Activated CD4-positive, alpha-beta memory T cell treated with anti-CD3 and anti-CD28 coated beads for 36 hours (primary cell): ENCODE measurements around the gene TARBP1. TPM values are rescaled to one million over a fixed set of nuclear protein-coding genes. Genes with fewer than 3 reads are reported as not detected.

Experiments
- CTCF ChIA-PET: fragments of 350-600 bp; sonication (Branson Sonifier 250); formaldehyde crosslinking; loops from one replicate; lab custom pipeline; 2021; ENCODE audit warnings: antibody characterized with exemption, inconsistent platforms; lab: Charles Lee
- POLR2A ChIA-PET: fragments of 350-600 bp; sonication (Branson Sonifier 250); formaldehyde crosslinking; loops from one replicate; lab custom pipeline; 2021; ENCODE audit warnings: antibody characterized with exemption; lab: Charles Lee
- DNase-seq: peaks from one replicate; pipeline ENCODE4 v3.0.0-alpha.2; 2020
- H3K27ac Mint-ChIP-seq: one replicate; pipeline ENCODE4 v1.8.0; 2021; ENCODE audit warnings: mixed read lengths
- H3K27me3 Mint-ChIP-seq: one replicate; pipeline ENCODE4 v1.8.0; 2021; ENCODE audit warnings: mixed read lengths
- H3K36me3 Mint-ChIP-seq: one replicate; pipeline ENCODE4 v1.8.0; 2021; ENCODE audit warnings: mixed read lengths
- H3K4me1 Mint-ChIP-seq: one replicate; pipeline ENCODE4 v1.8.0; 2021; ENCODE audit warnings: low read depth, mixed read lengths
- H3K4me3 Mint-ChIP-seq: one replicate; pipeline ENCODE4 v1.8.0; 2021; ENCODE audit warnings: mild to moderate bottlenecking, mixed read lengths
- H3K9me3 Mint-ChIP-seq: one replicate; pipeline ENCODE4 v1.8.0; 2021; ENCODE audit warnings: mixed read lengths
- intact Hi-C: fragments of 100-400 bp; cut with micrococcal nuclease; formaldehyde crosslinking; loops from one replicate; pipeline ENCODE4 v1.15.1; 2023
- total RNA-seq, 2 experiments: library from RNA; stranded (reverse); gene quantifications; one replicate each; pipeline ENCODE4 v1.2.3, GENCODE V29; 2021

TARBP1 gene, protein sequence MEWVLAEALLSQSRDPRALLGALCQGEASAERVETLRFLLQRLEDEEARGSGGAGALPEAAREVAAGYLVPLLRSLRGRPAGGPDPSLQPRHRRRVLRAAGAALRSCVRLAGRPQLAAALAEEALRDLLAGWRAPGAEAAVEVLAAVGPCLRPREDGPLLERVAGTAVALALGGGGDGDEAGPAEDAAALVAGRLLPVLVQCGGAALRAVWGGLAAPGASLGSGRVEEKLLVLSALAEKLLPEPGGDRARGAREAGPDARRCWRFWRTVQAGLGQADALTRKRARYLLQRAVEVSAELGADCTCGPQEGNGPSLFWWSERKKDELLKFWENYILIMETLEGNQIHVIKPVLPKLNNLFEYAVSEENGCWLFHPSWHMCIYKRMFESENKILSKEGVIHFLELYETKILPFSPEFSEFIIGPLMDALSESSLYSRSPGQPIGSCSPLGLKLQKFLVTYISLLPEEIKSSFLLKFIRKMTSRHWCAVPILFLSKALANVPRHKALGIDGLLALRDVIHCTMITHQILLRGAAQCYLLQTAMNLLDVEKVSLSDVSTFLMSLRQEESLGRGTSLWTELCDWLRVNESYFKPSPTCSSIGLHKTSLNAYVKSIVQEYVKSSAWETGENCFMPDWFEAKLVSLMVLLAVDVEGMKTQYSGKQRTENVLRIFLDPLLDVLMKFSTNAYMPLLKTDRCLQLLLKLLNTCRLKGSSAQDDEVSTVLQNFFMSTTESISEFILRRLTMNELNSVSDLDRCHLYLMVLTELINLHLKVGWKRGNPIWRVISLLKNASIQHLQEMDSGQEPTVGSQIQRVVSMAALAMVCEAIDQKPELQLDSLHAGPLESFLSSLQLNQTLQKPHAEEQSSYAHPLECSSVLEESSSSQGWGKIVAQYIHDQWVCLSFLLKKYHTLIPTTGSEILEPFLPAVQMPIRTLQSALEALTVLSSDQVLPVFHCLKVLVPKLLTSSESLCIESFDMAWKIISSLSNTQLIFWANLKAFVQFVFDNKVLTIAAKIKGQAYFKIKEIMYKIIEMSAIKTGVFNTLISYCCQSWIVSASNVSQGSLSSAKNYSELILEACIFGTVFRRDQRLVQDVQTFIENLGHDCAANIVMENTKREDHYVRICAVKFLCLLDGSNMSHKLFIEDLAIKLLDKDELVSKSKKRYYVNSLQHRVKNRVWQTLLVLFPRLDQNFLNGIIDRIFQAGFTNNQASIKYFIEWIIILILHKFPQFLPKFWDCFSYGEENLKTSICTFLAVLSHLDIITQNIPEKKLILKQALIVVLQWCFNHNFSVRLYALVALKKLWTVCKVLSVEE (N-terminal part only)
- 10 to 100 TPM; 28.9 to 30.1 TPM for total RNA-seq

DNA sequence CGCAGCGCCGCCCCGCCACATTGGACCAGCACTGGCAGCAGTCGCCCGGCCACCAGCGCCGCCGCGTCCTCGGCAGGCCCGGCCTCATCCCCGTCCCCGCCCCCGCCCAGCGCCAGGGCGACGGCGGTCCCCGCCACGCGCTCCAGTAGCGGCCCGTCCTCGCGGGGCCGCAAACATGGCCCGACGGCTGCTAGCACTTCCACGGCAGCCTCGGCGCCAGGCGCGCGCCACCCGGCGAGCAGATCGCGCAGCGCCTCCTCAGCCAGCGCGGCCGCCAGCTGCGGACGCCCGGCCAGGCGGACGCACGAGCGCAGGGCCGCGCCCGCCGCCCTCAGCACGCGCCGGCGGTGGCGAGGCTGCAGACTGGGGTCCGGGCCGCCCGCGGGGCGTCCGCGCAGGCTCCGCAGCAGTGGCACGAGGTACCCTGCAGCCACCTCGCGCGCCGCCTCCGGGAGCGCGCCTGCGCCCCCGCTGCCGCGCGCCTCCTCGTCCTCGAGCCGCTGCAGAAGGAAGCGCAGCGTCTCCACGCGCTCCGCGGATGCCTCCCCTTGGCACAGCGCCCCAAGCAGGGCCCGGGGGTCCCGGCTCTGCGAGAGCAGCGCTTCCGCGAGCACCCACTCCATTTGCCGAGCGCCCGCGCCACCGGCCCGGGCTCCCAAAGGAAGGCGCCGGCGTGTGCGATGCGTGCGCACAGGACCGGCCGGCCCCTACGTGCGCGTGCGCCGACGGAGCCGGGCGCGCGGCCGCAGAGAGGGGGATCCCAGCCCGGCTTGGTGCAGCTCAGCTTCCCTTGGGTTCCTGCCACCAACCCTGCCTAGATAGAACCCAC is at the start of gene TARBP1:
TSS of gene TARBP1 (minus strand) at position 699 of the 829 bp plus-strand sequence. CDS start at position 623, 76 bp downstream.
- Mint-ChIP-seq H3K4me3 (peak within 1 kb of the TSS; percentile 80), H3K27ac (peak within 1 kb of the TSS; percentile 65), H3K27me3 (peaks cover 14% of the 10 kb centered on the region), H3K4me1 (peaks cover 39% of the 10 kb centered on the region), H3K9me3 (no peaks in the 10 kb centered on the region), H3K36me3 (no peaks in the 10 kb centered on the region)
- POLR2A ChIA-PET: interaction anchor here (0.9 to 1.9 kb wide), 6 partner anchors 17 to 533 kb away, joined by 3 to 7 read pairs (median 4); partner anchors contain the start of gene COA6
- intact Hi-C loops: loop anchor here (1.0 to 5.0 kb wide), 3 partner anchors 10 to 151 kb away; partner anchors contain the start of gene COA6
- peak; percentile 82 for DNase-seq
- CTCF ChIA-PET: interaction anchor here (0.9 to 1.3 kb wide), 6 partner anchors 8 to 605 kb away, joined by 3 to 8 read pairs (median 3); partner anchors contain the start of gene COA6

DNA sequence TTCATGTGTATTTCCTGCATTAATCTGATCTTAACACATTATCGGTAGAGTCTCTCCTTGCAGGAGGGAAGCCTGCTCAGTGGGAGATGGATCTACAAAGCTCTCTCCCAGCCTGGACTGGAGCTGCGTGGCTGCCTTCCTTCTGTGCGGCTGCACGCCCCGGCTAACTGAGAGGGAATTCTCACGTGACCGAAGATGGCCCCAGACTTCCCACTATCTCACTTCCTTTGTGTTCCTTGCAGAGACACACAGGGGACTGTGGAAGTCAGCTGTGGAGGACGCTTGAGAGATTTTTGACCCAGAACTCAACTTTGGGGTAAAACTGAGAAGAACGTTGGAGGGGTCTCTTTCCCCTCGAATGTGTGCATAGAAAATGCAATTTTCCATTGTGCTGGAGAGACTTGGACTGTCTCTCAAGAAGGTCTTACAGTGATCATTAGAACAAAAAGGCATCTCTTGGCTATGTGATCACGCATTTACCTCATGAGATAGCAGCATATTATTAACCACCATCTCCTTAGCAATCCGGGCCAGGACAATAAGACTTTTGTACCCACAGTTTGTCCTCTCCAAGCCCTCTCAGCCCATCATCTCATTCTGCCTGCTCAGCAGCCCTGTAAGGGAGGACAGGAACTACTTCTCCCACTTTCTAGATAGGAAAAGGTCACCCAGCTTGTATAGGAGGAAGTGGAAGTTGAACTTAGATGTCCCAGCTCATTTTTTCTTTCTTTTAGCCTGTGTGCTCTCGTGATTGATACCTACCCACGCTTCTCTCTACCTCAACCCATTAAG is 49.3 kb upstream of the TARBP1 start:
- Mint-ChIP-seq H3K4me3 (no peak overlapping the region), H3K36me3 (no peaks in the 10 kb centered on the region), H3K27me3 (peaks cover 22% of the 10 kb centered on the region), H3K9me3 (no peaks in the 10 kb centered on the region), H3K4me1 (peaks cover 4% of the 10 kb centered on the region), H3K27ac (no peak overlapping the region)
- no peak for DNase-seq
- ChIA-PET CTCF (no interaction called here), POLR2A (no interaction called here)
- intact Hi-C loops: no loop called here

DNA sequence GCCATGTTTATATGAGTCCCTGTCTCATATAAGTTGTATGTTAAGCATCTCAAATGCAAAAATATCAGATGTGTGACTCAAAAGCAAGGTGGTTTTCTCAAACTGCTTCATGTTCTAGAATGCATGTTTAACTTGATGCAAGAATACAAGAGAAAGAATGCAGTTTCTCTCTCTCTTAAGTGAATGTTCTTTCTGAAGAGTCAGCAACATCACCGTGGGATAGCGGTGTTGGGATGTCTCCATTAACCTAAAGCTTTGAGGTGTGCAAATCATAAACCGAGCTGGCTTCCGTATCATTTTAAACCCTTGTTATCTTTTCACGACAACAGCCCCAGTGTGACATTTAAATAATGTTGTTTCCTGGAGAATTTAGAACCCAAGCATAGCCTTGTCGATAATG is 48.4 kb upstream of the TARBP1 start:
- Mint-ChIP-seq H3K9me3 (no peaks in the 10 kb centered on the region), H3K4me1 (peaks cover 4% of the 10 kb centered on the region), H3K4me3 (no peak overlapping the region), H3K27me3 (peaks cover 22% of the 10 kb centered on the region), H3K27ac (no peak overlapping the region), H3K36me3 (no peaks in the 10 kb centered on the region)
- no peak for DNase-seq
- ChIA-PET POLR2A (no interaction called here), CTCF (no interaction called here)
- intact Hi-C loops: no loop called here

DNA sequence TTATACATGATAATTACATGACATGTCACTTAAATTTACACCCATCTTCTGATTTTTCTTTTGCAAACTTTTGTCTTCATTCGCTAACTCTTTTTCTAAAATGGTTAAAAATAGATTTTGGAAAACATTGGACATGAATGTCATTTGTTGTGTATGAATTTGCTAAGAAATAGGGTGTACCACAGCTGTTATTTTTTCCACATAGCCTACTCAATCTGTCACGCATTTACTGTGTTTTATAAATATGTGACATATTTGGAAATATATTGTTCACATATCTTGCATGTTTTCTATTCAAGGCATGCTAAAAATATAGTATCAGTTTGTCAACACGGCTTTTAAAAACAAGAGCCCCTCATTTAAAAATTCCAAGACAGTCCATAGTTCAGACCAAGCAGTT is 47.9 kb upstream of the TARBP1 start:
- ChIA-PET CTCF (no interaction called here), POLR2A (no interaction called here)
- peaks cover 22% of the 10 kb centered on the region for H3K27me3 Mint-ChIP-seq
- H3K36me3 Mint-ChIP-seq: no peaks in the 10 kb centered on the region
- H3K9me3 Mint-ChIP-seq: no peaks in the 10 kb centered on the region
- H3K4me1 Mint-ChIP-seq: peaks cover 4% of the 10 kb centered on the region
- H3K27ac Mint-ChIP-seq: no peak overlapping the region
- intact Hi-C loops: no loop called here
- H3K4me3 Mint-ChIP-seq: no peak overlapping the region
- no peak for DNase-seq

DNA sequence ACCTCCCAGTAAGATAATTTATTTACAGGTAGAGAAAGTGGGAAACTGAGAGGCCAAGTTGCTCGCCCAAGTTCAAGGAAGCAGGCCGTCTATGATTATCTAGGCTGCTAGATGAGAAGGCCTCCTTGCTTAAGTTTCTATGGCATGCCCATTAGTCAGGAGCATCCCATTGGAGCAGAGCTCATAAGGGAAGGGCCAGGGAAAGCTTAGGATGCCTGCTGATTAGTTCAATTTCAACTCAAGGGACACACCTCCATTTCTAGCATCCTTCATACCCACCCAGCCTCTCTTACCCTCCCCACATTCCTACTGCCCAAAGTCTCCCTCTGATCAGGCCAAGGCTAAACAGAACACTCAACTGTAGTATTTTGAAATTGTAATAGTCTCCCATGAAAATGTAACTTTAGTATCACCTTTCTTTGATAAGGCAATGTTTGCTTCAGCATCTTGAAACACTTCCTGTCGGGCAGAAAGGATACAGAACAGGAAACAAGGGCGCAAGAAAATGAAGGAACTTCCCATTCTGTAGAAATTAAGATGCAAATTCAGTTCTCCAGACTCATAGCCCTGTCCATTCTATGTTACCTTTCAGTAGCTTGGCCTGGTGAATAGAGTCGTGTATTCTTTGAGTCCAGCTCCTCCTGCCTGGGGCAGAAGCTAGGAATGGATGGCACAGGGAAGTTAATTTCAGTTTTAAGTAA is 46.3 kb upstream of the TARBP1 start:
- Mint-ChIP-seq H3K27ac (no peak overlapping the region), H3K4me1 (peaks cover 4% of the 10 kb centered on the region), H3K36me3 (no peaks in the 10 kb centered on the region), H3K4me3 (no peak overlapping the region), H3K27me3 (peaks cover 22% of the 10 kb centered on the region), H3K9me3 (no peaks in the 10 kb centered on the region)
- POLR2A ChIA-PET: no interaction called here
- no peak for DNase-seq
- CTCF ChIA-PET: no interaction called here
- intact Hi-C loops: no loop called here

DNA sequence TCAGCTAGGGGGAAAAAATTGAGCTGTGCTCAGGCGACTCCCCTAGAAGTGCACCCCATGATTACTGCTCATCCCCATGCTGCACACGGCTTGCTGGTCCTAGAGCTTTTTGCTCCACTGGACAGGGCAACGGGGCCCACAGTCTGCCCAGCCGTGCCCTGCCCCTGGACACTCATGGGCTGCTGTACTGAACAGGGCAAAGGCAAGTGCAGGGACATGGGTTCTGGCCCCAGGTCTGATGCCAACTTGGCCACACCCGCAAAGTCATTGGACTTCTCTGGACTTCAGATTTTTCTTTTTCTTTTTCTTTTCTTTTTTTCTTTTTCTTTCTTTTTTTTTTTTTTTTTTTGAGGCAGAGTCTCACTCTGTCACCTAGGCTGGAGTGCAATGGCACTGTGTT is 42.9 kb upstream of the TARBP1 start:
- intact Hi-C loops: loop anchor here (1.0 kb wide), 1 partner anchor 21 kb away; no protein-coding TSS in a partner anchor
- no peaks in the 10 kb centered on the region for H3K36me3 Mint-ChIP-seq
- no peak for DNase-seq
- peaks cover 5% of the 10 kb centered on the region for H3K27me3 Mint-ChIP-seq
- POLR2A ChIA-PET: interaction anchor here (1.0 to 1.1 kb wide), 2 partner anchors 26 to 44 kb away, joined by 3 read pairs; no protein-coding TSS in a partner anchor
- H3K4me3 Mint-ChIP-seq: no peak overlapping the region
- H3K4me1 Mint-ChIP-seq: peaks cover 11% of the 10 kb centered on the region
- CTCF ChIA-PET: interaction anchor here (0.9 kb wide), 1 partner anchor 78 kb away, joined by 3 read pairs; no protein-coding TSS in a partner anchor
- H3K9me3 Mint-ChIP-seq: no peaks in the 10 kb centered on the region
- no peak overlapping the region for H3K27ac Mint-ChIP-seq

DNA sequence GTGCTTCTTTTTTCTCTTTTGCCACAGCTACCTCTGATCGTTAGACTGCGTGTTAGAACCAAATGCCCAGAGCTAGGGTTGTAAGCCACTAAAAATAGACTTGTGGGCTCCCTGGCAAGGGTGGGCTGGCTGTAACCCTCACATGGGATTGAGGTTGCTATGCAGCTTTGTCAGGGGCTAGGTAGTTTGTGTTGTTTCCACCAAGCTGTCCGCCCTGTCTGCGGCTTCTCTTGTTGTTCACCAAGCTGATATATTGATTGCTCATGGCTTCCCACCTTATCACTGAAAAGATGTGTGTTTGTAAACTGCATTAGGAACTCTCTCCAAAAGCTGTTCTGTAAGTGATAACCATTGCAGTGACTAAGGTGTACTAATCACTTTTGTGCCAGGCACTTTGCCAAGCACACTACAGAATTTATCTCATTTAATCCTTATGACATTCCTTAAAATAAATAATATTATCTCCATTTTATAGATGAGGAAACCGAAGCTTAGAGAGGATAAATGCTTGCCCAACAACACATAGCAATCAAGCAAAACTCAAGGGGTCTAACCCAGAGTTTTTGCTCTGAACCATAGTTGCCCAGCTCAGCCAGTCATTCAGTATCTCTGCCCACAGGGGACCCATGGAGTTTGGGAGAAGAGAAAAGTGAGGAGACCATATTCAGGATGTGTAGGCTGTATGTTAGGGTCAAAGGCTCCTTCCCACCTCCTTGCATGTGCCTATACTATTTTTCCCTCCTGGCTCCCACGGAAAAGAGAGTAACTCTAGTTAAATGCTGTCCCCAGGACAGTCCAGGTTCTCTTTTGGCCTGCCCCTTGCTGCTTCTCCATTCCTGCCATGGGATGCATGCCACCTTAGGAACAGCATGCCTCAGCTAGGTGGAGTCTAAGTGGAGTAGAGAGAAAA is 42.2 kb upstream of the TARBP1 start:
- Mint-ChIP-seq H3K4me1 (peaks cover 11% of the 10 kb centered on the region), H3K4me3 (no peak overlapping the region), H3K27me3 (no peaks in the 10 kb centered on the region), H3K27ac (no peak overlapping the region), H3K9me3 (no peaks in the 10 kb centered on the region), H3K36me3 (no peaks in the 10 kb centered on the region)
- ChIA-PET POLR2A (interaction anchor here (1.1 kb wide), 1 partner anchor 25 kb away, joined by 3 read pairs; no protein-coding TSS in a partner anchor), CTCF (no interaction called here)
- DNase-seq: no peak
- intact Hi-C loops: no loop called here

DNA sequence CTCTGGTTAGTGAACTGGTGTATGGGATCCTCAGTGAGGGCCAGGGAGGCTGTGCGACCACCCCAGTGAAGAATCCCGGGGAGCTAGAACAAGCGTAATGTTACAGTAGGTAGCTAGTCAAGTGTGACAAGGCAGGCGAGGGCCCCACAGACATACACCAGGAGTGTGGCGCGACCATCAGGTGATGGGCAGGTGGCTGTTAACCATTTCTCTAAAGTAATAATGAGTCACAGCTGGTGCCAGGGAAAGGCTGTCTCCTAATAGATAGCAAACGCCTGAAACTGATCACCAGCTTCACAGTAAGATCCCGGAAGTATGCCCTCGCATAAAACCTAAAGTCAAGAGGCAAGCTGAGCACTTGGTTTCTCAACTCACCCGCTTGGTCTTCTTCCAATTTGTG is 40.5 kb upstream of the TARBP1 start:
- intact Hi-C loops: no loop called here
- Mint-ChIP-seq H3K9me3 (no peaks in the 10 kb centered on the region), H3K36me3 (no peaks in the 10 kb centered on the region), H3K27ac (no peak overlapping the region), H3K4me3 (no peak overlapping the region), H3K4me1 (peaks cover 19% of the 10 kb centered on the region), H3K27me3 (no peaks in the 10 kb centered on the region)
- POLR2A ChIA-PET: no interaction called here
- DNase-seq: no peak
- CTCF ChIA-PET: no interaction called here

DNA sequence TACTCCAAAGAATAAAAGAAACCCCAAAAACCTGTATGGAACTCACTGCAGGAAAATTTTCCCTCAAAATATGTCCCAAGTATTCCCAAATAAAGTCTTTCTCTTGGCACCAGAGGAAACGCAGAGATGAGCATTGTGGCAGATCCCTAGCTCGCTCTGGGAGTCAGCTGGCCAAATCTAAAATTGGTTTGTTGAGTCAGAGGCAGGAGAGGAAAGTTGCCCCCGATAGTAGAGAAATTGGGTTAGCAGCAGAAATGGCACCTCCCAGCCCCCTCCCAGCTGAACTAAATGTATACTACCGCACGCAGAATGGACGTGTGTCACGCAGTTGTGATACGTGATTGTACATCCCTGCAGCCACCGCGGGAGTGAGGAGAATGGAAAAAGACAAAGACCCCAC is 39.9 kb upstream of the TARBP1 start:
- POLR2A ChIA-PET: no interaction called here
- intact Hi-C loops: no loop called here

More for the DNA sequence above, 39.9 kb upstream of the TARBP1 start:
- DNase-seq: no peak
- Mint-ChIP-seq H3K4me1 (peaks cover 19% of the 10 kb centered on the region), H3K27ac (no peak overlapping the region), H3K36me3 (no peaks in the 10 kb centered on the region), H3K9me3 (no peaks in the 10 kb centered on the region), H3K4me3 (no peak overlapping the region), H3K27me3 (no peaks in the 10 kb centered on the region)
- CTCF ChIA-PET: no interaction called here
